Esophagus mucosa (tissue), 1 donor: ENCODE results near the gene ELMO1. TPM values are rescaled to one million over a fixed set of nuclear protein-coding genes. Genes with fewer than 3 reads are reported as not detected.
"Not testable (repeated sequence)": the region's sequence is repeated elsewhere in the genome, so short reads cannot be mapped to it uniquely, and the experiment has no call there.

ENCODE experiments used
- ATAC-seq: fragments of 200-7000 bp; cut with Tn5 transposase; one replicate; pipeline ENCODE4 v1.9.1; 2020
- total RNA-seq: library from RNA; stranded (reverse); gene quantifications from one replicate; pipeline ENCODE4 v1.2.4, GENCODE V29; 2023
- donor health status: DM: yes; HTN: yes; CAD: no.

Gene ELMO1
- total RNA-seq, 1 donor from 2014 or later, result 4.0 TPM

DNA sequence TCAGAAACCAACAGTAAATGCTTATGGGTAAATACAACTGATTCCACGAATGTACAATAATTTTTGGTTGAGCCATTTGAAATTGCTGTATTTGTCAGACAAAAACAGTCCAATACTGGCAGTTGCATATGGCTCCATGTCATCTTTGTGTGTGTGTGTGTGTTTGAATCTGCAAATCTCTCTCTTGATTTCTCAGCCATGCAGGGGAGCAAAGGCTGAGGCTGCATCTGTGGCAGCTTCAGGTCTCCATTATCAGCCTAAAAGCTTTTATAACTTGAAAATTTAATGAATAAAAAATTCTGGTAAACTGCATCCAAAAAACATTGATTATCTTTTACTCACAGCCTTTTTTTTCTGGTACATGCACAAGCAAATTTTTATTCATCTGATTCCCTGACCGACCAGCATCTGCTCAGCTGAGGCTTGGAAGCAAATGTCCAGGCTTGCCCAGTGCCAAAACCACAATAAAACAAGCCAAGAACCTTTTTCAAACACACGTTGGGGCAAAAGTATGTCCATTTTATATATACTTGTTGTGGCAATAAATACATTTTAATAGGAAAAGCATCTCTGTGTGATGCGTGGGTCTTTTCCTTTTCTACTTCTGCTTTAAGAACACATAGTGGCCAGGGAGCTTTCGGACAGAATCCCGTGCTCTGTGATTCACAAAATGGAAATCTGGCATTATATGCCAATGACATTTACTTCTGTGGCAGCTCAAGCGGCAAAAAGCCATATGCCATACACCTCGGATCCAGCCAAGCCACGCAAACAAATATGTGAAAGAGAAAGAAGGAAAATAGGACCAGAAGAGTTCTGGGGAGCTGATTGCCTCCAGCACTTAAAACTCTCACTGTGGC is 448.8 kb downstream of the ELMO1 start:
- ATAC-seq, result no peak

DNA sequence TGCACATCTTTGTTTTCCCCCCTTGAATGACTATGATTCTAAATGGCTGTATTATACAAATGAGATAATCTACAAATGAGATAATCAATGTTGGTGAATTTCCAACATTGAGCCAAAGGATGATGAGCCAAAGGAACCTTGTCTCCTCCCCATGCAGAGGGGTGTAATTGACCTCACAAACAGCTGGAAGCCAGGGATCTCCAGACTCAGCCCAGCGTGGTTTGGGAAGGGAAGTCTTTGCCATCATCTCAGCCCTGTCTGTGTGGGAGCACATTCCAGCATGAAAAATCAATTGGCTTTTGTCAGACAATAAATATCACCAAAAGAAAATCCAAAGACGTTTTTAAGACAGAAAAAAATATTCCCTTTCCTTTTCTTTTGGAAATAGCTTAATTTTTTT is 452.9 kb downstream of the ELMO1 start:
- ATAC-seq, result no peak

DNA sequence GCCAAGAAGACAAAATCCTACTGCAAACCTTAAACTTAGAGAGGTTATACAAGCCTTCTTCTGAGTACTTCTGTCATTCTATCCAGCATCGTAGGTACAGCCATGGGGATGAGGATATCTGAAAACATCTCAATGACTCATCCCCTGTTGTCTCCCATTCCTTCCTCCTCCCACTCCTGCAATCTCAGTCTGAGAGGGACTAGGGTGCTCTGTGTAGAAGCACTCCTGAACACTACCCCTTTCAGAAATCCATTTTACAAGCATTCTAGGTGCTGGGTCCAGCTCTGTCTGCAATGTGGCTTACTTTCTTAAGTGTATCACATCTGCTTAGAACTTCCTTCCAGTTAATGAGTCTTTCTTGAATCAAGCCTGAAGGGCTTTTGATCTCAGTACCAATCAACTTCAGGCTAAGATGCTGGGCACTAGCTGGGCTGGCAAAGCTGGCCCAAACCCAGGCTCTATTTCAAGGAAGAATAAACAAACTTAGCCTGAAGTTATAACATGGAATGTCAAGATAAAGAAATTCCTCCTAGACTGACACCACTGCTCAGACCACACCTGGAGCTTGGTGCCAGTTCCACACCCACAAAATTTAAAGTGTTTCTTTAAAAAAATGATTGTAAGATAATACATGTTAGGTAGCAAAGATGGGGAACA is 454.1 kb downstream of the ELMO1 start:
- no peak for ATAC-seq

DNA sequence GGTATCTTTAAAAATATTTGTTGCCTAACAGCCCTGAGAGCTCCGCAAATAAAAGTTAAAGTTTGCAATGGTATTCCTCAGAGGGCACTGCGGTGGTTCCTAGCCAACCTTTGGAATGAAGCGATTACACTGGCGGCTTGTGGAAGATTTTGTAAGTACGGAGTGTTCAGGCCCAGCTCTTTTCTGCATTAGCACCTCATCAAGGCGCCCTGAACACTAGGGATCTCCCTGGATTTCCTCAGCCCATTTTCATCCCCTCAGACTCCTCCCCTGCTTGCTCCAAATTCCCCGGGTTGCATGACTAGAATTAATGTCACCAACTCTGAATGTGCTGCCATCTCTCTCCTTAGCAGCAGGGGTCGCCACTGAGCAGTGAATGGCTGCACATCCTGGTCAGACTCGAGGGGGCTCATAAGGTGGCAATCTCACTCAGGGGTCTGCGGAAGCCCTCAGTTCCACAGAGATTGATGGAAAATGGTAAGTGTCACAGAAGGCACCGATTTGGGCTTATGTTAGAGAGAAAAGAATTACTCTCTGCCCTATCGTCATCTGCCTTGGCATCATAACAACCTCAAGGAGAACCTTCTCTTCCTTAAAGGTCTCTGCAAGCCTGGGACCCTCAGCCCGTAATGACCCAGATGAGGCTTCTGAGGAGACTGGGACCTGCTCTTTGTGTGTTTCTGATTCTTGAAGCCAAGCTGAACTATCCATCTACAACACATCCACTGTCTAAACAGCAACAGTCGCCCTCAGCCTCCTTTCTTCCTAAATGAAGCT is 461.5 kb downstream of the ELMO1 start:
- ATAC-seq, result peak; percentile 57

DNA sequence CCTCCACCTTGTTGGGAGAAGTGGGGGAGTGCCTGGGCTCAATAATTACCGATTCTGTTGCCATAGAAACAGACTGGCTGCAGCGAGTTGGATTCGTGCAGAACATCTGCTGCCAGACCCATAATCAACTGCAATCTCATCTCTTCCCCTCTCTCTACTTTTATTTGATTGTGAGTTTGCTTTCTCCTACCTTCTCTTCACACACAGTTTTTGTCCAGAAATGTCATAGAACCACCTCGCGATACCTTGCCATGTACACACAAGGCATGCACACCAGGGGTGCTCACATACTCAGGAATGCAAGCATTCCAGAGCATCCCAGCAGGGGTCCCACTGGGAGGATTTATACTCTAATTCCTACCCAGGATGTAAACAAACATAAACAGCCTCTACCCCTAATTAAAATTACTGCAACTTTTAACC is 462.1 kb downstream of the ELMO1 start:
- ATAC-seq, result no peak

DNA sequence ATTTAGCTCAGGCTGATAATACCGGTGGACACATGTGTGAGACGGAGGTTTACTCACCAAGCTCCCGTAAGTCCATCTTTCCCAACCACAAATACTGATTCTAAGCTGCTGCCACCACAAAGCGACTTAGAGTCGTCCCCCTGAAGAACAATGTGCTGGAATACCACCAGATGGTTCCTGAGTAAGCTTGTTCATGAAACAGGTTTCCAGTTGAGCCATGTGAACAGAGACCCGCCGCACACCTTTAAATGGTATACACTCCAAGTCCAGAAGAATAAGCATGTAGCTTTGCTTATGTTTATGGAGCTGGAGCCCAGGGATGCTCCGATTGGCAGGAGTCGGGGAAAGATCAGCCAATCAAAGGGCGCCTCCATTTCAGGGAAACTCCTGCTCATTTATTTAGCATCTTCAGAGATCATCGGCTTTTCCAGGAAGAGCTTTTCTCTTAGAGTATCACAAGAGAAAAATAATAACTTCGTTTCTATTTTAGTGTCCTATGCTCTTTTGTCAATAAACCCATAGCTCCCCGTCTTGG is 462.7 kb downstream of the ELMO1 start:
- no peak for ATAC-seq

DNA sequence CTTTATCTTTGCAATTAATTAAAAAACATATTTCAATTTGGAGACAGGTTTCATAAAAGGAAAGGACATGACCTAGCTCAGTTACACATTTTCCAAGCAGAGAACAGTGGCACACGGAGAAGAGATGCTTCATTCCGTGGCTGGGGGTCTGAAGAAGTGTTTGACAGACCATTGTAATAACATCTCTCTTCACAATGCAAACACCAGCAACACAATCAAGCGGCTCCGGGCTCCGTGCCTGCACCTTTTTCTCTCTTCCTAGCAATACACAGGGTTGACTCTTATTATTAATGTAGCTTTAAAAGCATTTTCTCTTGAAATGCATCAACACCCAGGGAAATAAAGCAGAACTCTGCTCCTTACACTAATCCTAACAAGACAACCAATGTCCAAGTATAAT is 463.3 kb downstream of the ELMO1 start:
- no peak for ATAC-seq

DNA sequence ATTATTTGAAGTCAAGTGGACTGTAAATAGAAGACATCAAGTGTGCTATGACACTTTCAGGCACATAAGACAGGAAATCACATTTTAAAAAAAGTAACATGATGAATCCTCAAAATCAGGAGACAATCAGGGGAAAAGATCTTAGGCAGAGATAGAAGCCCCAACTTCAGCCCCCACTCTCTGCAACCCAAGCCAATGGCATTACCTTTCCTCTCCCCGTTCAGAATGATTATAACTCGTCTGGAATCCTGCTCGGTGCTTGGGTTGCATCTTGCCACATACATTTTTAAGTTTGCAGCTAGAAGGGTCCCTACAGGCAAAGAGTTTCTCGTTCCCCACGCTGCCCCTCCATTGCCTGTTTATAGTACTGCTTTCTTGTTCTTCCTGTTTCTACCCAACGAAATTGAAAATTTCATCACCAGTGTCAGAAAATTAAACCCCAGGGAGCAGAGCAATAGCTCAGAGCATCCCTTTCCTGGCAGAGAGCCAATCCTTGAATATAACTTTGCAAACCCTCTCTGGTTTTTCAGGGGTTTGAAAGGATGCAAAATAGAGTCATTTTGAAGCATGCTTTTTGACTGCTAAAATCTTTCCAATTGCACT is 463.9 kb downstream of the ELMO1 start:
- ATAC-seq, result no peak

DNA sequence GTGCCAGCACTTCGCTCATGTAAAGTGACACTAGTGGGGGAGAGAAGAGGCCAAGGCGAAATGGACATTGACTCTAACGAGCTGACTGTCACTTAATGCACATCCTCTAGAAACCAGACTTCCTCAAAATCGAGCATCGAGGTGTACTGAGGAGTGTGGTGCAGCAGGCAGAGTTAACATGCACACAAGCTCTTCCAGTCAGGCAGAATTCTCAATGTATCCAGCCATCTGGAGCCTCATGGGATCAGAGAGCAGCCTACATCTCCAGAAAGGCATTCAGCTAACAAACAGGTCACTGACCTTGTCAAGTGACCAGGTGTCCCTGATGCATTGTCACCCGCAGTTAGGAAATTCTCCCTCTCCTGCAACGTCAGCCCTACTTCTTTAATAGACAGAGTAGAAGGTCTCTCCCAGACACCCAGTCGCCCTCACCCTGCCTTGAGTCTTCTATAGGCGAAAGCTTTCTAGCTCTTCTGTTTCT is 464.6 kb downstream of the ELMO1 start:
- no peak for ATAC-seq

DNA sequence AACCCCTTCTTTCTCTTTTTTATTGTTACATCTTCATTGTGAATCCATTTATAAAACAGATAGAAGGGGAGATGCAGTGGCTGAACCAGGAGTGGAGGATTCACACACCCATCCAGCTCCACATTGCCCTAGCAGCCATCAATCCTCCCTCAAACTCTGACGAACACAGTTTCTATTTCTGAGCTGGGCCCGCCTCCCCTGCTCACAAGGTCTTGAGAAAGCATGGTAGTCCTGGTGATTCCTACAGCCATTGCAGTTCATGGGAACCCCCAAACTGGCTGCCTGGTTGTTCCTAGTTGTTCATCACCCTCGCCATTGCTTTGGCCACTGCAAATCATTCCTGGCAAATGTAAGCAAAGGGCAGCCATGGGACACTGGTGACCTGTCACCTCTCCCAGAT is 465.9 kb downstream of the ELMO1 start:
- no peak for ATAC-seq

DNA sequence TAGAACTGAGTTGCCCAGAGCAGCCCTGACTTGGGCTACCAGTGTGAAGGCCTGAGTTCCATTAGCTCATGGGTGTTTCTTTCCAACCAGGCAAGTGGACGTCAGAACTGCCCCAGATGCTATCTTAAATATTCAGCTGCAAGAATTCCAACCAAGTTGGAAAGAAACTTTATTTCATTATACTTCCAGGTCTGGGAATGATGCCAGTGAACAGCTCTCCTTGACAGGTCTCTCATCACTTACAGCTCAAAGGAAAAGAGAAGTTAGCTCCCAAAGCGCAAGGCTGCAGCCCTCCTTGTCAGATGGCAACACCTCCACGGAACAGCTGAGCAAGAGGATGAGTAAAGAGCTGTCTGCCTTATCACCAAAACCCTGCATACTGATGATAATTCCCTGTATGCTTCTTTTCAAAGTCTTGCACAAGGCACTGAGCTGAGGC is 468.8 kb downstream of the ELMO1 start:
- no peak for ATAC-seq

DNA sequence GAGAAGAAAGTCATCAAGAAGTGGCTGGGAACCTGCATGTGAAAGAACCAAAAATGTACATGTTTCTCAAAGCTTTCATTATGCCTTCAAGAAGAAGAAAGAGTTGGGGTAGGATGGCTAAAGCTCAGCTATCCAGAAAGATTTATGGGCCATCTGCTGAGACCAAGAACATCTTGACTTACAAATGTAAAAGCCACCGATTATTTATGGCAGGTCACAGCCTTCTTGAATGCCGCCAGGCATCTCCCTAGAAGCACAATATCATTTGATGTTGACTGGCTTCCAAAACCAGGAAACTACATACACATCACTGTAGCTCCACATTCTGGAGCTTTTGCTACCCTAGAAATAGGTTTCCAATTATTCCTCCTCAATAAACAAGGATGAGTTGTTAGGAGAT is 470.2 kb downstream of the ELMO1 start:
- ATAC-seq, result no peak

DNA sequence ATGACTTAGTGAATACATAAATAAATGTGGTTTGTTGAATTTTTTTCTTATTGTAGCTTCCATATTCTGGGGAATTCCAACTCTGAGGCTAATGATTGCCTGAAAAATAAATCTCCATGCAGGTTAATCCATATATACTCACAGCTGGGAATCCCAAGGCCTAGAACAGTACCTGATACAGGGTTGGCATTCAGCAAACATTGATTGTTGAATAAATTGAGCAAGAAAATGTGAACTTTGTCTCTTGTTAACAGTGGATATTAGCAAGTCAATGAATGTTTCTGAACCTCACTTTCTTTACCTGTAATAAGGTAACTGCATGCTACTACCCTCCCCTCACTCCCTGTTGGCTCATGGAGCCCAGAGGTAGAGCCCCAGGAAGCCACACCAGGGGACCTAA is 470.8 kb downstream of the ELMO1 start:
- ATAC-seq, result no peak

DNA sequence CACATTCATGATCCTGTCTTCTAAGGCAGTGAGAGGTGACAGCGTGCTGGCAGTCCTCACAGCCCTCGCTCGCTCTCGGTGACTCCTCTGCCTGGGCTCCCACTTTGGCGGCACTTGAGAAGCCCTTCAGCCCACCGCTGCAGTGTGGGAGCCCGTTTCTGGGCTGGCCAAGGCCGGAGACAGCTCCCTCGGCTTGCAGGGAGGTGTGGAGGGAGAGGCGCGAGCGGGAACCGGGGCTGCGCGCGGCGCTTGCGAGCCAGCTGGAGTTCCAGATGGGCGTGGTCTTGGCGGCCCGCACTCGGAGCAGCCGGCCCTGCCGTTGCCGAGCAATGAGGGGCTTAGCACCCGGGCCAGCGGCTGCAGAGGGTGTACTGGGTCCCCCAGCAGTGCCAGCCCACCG is 475.1 kb downstream of the ELMO1 start:
- ATAC-seq, result not testable (repeated sequence)

DNA sequence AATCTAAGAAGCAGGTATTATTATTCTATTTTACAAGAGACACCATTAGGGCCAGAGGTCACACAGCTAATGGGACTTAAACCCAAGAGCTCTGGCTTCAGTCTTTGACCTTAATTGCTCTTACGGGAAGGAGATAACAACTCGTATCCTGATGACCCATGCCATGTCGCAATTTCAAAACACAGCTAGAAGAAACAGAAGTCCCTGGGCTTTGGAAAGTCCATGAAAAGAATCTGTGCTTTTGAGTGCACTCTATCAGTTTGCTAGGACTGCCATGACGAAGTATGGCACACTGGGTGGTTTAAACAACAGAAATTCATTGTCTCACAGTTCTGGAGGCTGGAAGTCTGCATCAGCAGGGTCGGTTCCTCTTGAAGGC is 476.5 kb downstream of the ELMO1 start:
- no peak for ATAC-seq

DNA sequence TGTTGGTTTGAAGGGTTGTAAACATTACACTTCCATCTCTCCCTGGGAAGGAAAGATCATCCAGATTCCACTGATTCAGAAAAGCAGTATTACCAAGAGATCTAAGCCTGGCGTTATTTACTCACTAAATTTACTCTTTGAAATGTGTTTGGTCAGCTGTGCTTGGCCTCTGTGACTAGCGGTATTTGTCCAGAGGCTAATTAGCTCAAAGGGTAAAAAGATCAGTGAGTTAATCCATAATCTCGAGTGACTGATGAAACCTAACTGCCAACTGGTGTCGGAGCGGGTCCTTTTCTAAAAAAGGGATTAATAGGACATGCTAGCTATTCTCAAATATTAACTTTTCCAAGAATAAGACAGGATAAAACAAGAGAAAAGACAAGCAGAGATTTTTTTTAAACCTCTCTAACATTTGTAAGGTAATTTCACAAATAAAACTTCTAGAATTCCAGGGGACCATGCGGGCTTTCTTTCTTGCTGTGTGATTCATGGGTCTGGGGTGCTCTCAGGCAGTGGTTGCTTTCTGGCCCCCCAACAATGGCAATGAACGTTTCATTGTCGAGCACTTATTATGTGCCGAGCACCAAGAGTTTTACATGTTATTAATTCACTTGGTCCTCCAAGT is 477.0 kb downstream of the ELMO1 start:
- no peak for ATAC-seq

DNA sequence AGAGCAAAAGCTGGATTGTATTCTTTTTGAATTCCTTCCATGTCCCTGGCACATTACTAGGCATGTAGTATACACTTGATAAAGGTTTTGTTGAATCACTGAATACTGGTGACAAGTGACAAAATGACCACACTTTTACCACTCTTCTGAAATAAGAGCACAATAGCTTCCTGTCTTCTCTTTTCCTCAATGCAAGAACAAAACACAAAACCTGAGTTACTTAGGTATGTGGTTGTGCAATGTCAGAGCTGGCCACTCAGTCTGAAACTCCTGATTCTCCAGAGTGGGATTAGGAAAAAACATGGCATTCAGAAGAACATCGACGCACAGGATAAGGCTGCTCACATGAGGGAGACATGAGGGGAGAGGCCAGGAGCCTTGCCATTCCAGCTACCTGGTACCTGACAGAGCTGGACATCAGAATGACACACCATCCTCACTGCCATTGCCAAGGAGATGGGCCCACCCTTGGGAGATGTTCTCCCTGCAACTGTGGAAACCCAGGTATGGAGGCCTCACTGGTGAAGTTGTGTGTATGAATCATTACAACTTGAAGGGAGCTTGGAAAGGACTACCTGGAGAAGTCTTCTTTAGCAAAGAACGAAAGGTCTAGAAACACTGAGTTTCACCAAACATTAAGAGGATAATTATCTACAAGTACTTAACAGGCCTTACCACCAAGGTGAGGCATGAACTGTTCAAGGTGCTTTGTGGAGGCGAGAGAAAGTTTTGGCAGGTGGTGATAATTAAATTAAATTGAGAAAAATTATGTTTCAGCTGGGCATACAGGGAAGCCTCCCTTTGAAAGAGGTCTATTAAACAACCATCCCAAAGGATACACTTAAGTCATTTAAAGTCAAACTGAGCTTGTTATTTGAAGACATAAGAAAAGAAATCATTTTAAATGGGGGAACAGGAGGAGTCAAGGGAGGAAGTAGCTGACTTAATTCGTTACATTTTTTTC is 477.8 kb downstream of the ELMO1 start:
- ATAC-seq, result no peak

DNA sequence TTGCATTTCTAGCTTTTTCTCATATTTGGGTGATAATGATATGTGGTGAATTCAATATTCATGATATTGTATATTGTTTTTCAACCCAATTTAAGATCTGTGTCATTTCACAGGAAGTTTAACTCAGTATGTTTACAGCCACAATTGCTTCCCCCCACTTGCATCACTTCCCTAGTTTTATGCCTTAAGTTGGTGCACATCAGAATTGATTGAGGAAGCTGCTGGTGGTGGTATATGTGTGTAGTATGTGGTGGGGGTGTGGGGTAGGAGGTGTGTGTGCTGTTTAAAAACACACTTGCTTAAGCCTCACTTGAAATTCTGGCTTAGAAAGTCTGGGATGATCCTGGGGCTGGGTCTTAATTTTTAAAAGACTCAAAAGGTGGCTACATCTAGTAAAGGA is 479.3 kb downstream of the ELMO1 start:
- ATAC-seq, result no peak

DNA sequence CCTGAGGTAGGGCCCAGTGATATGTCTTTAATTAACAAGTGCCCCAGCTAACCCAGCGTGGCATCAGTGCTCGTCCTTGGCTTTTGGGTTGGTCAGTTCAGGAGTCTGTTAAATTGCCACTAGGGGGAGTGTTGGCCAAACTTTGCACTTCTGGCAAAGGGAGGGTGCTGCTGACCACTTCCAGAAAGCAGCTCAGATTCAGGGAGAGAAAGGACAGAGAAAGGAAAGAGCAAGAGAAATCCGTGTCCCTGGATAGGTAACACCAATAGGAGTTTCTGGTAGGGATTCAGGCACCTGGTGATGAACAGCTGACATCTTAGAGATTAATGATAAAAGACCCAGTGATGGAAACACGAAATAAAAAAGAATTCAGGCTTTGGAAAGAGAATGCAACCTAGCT is 481.3 kb downstream of the ELMO1 start:
- peak; percentile 47 for ATAC-seq

DNA sequence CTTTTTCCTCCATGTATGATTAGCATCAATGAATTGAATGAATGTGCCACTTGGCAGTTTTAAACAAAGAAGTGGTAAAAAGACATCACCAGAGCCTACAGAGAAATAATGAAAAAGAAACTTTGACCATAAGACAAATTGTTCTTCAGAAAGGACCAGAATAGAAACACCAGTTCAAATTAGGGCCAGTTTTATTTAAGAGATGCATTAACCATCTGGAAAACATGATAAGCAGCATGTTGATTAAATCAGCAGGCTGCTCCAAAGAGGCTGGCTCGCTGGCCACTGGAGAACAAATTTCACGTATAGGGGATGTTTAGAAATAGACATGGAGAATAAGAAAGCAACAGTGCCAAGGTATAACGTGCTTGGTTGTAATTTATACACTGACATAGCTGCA is 482.0 kb downstream of the ELMO1 start:
- ATAC-seq, result no peak

DNA sequence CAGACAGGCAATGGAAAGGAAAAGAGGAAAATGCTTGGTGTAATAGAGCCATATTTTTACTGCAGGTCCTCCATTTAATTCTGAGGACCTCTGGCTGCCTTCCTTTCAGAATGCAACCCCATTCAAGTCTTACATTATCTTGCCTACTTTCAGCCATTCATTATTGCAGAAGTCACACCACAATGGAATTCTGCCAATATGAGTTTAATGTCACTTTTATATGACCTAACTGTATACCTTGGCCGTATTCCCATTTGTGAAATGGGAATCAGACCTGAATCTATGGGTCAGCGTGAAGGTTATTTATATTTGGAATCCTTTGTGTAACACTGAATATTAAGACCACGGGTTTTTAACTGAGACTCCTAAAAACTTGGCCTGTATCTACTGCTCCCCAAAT is 482.6 kb downstream of the ELMO1 start:
- ATAC-seq, result no peak
